CD4-positive, alpha-beta T cell treated with Interleukin-2 at 100 ng/mL for 4 hours (primary cell): Measurements from ENCODE around the gene AHI1.

Experiments used
- DNase-seq: peaks from one replicate; pipeline ENCODE4 v3.0.0-alpha.2; 2020; ENCODE audit warnings: low spot score

Gene AHI1

DNA sequence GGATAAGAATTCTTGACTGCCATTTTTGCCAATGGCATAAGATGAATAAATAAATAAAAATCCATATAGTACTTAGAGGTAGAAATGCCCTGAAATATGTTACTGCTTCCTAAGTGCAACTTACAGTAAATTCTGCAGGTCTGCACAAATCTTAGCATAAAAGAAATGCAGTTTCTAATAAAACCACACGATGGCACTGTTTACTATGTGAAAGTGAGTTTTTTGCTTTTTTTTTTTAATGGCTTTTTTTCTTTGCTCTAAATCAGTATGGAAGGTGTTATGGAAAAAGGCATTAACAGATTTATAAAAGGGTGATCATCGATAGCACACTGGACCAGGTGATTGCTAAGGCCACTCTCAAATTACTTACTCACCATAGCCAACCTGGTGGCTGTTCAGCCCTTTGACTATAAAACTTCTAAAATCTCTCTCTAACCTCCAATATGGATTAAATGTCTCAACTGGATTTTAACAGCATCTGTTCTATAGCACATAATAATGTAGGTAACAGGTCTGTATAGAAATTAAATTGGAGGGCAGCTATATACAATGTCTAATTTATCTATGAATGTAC is 45.8 kb downstream of the AHI1 start:
- peak; percentile 56 for DNase-seq

DNA sequence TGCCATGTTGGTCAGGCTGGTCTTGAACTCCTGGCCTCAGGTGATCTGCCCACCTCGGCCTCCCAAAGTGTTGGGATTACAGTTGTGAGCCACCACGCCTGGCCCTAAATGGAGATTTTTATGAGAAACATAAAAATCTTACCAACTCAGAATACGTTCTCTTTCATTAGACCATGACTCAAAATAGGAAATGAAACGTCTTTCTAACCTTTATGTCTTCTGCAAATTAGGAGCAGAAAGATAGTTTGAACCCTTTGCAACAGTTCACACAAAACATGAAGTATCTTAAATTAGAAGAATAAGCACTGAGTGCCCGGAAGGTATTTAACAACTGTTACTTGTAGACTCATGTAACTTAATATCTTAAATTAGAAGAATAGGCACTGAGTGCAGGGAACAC is 48.3 kb downstream of the AHI1 start:
- no peak for DNase-seq

DNA sequence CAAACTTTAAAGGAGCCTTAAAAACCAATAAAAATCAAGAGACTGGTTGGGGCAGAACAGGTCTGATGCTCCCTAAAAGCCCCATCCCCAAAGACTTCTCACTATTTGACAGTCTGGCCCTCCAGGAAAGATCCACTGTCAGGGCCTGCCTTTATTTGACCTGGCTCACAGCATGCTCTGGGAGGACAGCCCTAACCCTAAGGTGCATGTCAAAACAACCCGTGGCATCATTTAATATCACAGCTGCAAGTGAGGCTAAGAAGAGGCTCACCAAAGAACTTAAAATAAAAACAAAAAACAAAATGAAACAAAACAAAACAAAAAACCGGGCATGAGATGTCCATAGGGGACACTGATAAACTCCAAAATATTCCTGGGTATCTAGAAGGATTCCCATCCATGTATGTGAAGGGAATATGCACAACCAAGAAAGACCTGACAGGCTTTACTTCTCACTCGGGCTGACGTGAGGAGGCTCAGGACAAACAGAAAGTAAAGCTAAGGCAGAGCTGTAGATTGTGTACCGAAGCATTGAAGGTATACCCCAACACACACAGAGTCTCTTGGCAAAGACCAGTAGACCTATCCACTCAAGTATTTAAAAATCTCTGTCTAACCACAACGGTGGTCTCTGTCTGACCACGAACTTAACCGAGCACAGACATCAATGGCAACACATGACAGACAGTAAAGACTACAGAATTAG is 57.3 kb downstream of the AHI1 start:
- peak; percentile 7 for DNase-seq

DNA sequence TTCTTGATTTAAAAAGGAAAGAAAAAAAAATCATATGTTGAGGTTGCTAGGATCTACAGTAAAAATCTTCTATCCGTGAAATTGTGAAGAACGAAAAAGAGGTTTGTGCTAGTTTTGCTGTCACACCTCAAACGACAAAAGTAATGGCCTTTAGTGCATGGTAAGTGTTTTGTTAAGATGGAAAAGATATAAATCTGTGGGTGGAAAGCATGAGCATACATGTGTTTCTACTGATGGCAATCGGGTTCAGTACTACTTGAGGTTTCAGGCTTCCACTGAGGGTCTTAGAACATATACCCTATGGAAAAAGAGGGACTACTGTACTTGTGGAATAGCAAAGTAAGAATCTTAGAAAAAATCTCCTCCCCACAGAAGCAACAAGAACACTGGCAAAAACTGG is 58.0 kb downstream of the AHI1 start:
- DNase-seq = no peak

DNA sequence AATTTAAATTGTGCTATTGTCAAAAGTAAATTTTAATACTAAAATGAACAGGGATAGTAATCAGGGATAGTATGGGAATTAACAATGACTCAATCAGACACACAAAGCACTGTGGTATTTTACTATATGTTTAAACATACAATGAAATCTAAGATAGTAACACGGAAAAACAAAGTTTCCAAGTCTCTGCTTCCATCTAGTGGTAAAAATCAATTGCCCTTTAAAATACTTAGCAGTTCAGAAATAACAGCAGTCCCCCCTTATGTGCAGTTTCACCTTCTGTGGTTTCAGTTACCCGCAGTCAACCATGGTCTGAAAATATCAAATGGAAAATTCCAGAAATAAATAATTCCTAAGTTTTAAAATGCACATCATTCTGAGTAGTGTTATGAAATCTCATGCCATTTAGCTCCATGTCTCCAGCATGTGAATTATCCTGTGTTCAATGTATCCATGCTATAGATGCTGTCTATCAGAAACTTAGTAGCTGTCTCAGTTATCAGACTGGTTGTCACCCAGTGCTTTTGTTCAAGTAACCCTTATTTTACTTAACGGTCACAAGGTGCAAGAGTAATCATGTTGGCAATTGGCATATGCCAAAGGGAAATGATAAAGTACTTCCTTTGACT is 58.5 kb downstream of the AHI1 start:
- DNase-seq = peak; percentile 39

DNA sequence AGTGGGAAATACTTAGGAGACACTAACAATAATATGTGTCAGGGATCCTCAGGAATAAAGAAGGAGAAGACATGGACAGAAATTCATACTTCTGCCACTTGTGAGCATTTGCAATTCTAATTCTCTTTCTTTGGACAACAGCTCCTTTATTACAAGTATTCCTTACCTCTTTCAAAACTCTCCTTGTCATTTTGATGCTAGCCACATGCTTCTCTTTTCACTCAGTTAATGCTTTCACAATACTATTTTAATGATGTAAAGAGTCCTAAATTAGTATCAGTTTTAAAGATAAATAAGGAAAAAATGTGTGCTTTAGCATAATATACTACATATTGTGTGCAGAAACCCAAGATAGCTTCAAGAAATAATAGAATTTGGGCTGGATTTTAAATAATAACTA is 62.5 kb downstream of the AHI1 start:
- DNase-seq = no peak

DNA sequence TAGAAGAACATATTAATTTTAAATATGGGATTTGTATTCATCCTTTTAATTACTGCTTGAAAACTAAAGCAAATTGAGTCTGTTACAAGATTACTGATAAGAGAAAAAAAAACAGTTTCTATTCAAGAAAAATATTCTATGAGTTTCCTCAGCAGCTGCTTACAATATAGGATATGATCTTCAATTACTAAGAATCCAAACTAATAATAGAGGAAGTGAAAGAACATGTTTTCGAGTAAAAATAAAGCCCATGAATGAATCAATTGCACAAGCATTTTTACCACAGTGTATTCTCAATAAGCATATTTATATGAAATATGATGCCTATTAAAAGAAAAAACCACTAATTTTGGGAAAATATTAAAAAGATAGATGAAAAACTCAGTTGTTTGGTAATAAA is 63.4 kb downstream of the AHI1 start:
- no peak for DNase-seq

DNA sequence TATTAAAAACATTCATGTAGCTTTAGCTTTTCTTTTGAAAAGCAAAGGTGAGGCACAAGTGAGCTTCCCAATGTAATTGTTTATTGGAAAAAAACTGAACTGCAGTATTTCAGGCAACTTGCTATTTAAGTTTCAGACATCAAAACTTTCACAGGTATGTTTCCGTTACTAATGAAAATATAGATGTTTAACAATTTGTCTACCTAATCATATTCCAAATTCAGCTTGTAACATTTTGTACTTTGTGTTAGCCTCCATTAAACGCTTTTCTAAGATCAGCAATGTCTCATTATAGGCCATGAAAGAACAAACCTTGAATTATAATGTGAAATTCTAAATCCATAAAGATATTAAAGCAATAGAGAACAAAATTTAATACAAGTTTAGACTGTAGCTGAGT is 69.5 kb downstream of the AHI1 start:
- DNase-seq = no peak

DNA sequence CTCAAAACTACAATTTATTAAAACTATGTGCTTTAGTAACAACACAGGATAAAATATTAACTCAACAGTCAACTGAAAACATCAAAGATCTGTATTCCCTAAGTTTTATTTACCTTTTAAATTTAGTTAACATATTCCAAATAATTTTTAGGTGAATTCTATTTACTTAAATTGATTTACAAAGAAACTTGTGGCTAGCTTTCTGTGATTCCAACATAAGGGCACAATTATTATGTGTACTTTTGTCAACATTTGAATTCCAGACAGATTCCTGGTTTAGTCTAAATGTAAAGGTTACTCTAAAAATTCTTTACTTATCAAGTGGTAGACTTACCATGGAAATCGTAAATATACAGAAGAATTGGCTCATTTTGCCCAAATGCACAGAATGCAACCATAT is 70.7 kb downstream of the AHI1 start:
- DNase-seq = no peak

DNA sequence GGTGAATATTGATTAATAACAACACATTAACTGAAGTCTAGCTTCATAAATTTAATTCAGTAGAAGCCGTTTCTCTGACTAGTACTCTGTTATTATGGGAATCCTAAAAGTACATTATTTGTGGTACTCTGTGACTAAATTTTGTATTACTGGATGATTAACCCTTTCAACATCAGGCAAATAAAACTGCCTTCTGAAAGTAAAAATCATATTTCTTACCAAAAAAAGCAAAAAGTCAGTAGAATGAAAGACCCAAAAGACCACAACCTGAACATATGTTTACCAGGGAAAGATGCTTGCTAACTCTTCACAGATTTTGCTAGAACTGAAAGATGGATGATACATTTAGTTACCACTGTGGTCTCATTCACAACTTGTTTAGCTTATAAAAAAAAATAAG is 73.2 kb downstream of the AHI1 start:
- no peak for DNase-seq

DNA sequence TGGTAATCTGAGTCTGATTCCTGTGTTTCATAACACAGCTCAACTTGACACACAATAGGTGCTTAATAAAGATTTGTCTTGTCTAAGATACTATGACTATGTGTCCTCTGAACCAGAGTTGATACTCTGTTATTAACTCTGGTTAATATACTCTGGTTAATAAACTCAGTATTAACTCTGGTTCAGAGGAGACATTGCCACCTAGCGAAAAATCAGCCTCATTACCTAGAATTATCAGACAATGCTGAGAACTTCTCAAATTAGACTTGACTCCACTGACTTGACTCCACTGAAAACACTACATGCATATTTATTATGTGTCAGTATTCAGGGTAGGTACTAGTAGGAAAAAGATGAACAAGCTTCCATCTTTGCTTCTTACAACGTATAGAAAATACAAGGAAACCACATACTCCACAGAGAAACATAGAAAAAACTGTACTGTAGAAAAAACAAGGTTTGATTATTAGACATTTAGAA is 73.9 kb downstream of the AHI1 start:
- peak; percentile 50 for DNase-seq

DNA sequence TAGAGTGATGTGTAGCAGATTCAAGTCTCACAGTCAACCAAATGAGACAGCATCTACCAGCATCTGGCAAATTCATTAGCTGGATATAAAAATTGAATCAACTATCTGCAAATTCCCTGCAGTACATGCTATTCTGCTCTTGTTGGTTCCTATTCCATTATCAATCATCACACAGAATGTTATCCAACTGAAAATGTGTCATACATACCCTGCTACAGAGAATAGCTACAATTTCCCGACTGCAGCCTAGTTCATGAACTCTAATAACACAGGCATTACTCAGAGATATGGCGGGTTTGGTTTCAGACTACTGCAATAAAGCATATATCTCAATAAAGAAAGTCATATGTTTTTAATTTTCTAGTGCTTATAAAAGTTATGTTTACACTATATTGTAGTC is 78.4 kb downstream of the AHI1 start:
- no peak for DNase-seq

DNA sequence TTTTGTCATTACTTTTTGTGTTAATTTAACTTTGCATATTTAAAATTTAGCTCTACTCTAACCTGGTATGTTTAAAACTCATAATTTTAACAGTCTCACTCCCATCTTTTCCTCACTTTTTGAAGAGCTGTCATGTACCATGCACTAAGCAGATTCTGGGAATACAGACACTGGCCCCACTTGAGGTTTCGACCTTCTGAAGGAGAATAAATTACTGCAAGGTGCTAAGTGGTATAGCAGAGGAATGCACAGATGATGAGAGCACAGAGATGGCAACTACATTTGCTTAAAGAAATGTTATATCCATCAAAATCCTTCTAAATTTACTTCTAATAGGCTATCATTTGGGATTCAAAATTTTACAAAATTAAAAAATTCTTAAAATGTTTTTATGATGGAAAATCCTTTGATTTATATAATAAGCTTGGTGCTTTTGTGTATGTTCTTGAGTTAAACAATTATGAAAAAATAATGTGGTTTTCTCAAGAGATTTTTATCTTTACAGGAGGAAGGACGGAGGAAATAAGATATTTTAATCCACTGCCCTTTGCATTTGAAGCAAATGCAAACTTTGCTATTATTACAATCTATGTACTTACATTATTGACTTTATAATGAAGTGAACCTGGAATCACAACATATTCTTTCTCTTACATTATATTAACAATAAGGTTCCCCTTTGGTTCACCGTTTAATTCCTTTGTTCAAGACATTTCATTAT is 79.3 kb downstream of the AHI1 start:
- no peak for DNase-seq

DNA sequence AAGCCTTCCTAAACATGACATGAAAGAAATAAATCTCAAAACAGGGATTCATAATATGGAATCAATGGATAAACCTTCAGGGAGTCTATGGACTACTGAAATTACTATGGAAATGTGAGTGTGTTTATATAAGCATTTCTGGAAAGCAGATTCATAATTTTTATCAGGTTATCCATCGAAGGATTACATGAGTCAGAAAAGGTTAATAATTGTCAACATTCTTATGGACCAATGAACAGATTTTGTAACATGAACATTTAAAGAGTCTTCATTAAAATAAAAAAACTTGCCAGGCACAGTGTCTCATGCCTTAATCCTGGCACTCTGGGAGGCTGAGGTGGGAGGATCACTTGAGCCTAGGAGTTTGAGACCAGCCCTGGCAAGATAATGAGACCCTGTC is 84.8 kb downstream of the AHI1 start:
- no peak for DNase-seq

DNA sequence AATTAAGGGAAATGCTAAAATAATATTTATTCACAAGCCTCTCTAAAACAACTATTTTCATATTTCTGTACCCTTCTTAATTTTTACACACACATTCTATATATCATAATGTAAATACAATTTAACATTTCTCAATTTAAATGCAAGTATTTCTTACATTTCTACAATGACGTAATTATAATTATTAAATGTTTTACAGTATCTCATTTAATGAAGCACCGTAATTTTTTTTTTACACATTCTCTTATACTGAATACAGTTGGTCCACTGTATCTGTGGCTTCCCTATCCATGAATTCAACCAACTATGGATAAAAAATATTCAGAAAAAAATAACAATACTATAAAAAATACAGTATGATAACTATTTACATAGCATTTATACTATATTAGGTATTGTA is 85.7 kb downstream of the AHI1 start:
- DNase-seq = no peak

DNA sequence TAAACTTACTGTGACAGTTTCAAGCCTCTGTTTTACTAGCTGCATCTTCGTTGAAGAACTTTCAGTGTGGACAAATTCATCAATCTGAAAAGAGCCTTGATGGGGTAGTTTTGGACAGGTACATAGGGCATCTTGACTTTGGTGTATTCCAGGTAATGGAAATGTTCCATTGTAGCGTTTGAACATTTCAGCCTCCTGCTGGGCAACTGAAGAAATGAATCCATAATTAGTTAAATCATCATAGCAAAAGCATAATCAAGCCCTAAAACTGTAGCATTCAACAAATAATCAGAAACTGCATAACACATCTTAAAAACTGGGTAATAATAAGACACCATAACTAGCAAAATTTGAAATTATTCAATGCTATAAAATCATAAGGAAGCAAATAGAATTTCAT is 86.2 kb downstream of the AHI1 start:
- DNase-seq = no peak

DNA sequence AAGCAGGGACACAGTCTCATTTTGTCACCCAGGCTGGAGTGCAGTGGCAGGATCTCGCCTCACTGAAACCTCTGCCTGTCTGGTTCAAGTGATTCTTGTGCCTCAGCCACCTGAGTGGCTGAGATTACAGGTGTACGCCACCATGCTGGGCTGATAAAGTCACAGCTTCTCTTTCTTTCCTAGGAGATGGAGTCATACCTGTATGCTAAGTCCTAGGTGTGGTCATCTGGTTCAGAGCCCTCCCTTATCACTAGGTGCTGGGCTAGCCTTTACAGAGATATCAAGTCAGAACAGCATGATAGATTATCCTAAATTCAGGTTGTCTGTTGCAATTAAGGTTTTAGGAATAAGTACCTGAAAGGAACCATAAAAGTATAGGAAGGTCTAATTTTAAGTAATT is 86.7 kb downstream of the AHI1 start:
- no peak for DNase-seq

DNA sequence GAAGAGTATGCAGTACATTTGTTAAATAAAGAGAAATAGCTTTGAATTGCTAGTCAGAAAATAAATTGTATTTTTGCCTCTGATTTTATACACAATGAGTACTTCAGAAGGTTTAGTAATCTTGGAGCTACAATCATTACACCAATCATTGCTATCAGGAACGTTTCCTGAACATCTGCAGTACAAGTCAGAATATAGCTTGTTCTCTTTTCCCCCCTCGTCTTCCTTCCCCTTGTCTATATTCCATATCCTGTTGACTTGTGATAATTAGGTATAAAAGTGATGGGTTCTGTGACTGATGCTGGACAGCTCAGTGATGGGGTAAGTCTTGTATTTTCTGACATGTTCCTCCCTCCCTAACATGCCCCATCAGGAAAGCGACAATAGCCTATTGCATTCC is 94.0 kb downstream of the AHI1 start:
- no peak for DNase-seq

DNA sequence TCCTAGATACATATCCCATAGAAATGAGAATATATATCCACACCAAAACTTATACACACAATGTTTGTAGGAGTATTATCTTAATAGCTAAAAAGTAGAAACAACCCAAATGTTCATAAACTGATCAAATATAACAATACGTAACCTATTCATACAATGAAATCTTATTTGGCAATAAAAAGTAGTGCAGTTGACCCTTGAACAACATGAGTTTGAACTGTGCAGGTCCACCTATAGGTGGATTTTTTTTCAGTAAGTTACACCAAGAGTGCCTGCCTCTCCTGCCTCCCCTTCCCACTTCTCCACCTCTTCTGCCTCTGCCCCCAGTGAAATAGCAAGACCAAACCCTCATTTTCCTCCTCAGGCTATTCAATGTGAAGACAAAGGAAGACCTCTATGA is 95.2 kb downstream of the AHI1 start:
- no peak for DNase-seq

DNA sequence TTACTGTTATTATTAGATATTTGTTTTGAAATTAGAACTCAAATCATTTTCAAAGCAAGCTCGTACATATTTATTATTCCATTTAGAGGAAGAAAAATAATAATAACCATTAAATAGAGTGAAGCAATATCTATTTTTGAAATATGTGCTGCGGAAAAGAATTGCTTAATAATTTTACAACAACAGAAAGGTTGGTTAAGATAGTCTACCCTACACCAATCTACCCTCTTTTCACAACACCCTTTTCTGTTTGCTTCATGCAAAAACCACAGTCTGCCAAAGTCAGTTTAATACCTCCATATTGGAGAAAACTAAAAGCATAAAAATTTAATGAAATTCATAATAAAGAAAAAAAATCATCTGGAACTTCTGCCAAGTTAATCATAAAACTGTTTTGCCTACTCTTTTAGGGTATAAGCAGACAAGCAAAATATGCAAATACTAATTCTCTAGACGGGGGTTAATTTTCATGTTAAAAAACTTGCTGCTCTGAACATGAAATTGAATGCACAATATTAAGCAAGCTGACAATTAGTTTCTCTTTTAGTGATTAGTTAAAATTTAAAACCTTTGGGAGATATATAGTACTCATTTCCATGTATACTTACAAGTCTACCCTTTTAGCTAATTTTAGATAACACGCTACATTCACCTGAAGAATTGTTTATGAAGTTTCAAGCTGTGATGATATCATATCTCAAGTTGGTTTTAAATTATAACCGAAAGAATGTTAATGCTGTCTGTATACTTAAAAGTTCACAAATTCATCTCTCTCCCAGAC is 100.2 kb downstream of the AHI1 start:
- DNase-seq = no peak

DNA sequence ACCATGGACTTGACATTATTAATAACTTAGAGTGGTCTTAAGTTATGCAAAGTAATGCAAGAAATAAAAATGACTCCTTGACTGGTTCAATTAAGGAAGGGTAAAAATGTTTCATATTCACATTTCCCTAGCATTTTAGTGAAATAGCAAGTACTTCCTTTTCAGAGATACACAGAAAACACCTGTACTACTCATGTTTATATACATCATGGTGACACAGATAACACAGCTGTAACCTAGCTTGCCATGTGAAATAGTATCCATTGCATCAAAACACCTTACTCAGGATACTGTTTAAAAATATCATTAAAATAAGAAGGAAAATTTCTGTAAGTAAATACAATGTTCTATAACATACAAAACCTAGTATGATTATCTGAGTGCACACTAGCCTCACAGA is 102.4 kb downstream of the AHI1 start:
- DNase-seq = no peak

DNA sequence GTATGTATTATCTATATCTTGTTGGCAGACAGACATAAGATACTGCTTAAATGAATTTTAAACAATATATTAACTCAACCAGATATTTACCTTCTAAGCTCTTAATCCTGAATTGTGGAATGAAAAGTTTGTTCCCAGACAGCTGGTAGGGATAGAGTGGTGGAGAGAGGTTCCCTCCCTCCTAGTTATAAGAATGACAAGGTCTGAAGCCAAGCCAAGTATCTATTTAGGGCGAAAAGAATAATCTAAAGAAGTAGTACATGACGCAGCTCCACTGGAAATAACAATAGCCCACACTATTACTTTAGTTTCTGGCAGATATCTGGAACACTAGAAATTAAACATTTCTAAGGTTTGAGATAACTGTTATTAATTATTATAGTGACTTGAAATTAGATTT is 104.3 kb downstream of the AHI1 start:
- DNase-seq = no peak
